ENCODE data around the gene PARD6B. TPM values are rescaled to one million over a fixed set of nuclear protein-coding genes. Genes with fewer than 3 reads are reported as not detected.

The PARD6B gene
- total RNA-seq, 1 donor from 2014 or later = 13.1 TPM

- DNase-seq (ENCODE audit: low read depth) = no peak
- Mint-ChIP-seq H3K27me3 (ENCODE audit: low read depth, unreplicated experiment) (no peaks in the 10 kb centered on the region), H3K4me3 (ENCODE audit: unreplicated experiment) (no peak overlapping the region), H3K4me1 (ENCODE audit: low read depth, unreplicated experiment) (peaks cover 63% of the 10 kb centered on the region), H3K36me3 (ENCODE audit: low read depth, unreplicated experiment) (no peaks in the 10 kb centered on the region), H3K27ac (ENCODE audit: unreplicated experiment) (peak overlapping the region; percentile 10), H3K9me3 (ENCODE audit: unreplicated experiment) (no peaks in the 10 kb centered on the region)
- peaks cover 22% of the 10 kb centered on the region for H3K4me1 ChIP-seq (ENCODE audit: insufficient read depth, low read length)
- H3K36me3 ChIP-seq (ENCODE audit: insufficient read depth, low read length) = no peaks in the 10 kb centered on the region
- H3K27me3 ChIP-seq (ENCODE audit: insufficient read depth, low read length) = no peaks in the 10 kb centered on the region
- no peaks in the 10 kb centered on the region for H3K9me3 ChIP-seq (ENCODE audit: insufficient read depth, low read depth, low read length)
- TF ChIP-seq EZH2 (IDR thresholded peaks at IDR 0.05; ENCODE audit: insufficient read depth, low read length) = no peak
- TF ChIP-seq CTCF (IDR thresholded peaks at IDR 0.05; ENCODE audit: insufficient read depth, low read depth, low read length) = no peak
- no peak overlapping the region for H3K4me2 ChIP-seq (ENCODE audit: low read length)
- no peak overlapping the region for H3K4me3 ChIP-seq (ENCODE audit: insufficient read depth, low read depth, low read length)
- no peak overlapping the region for H3K27ac ChIP-seq (ENCODE audit: low read depth, low read length)
- H2AFZ ChIP-seq (ENCODE audit: low read depth, low read length) = no peak overlapping the region
- no peaks in the 10 kb centered on the region for H4K20me1 ChIP-seq (ENCODE audit: insufficient read depth, low read length)
- FAIRE-seq = no peak
- H3K9ac ChIP-seq (ENCODE audit: low read length) = no peak overlapping the region
- no peaks in the 10 kb centered on the region for H3K79me2 ChIP-seq (ENCODE audit: insufficient read depth, low read length)
Measured at GRCh38 chr20:50743087-50743486, 11.7 kb downstream of the PARD6B start.

DNA sequence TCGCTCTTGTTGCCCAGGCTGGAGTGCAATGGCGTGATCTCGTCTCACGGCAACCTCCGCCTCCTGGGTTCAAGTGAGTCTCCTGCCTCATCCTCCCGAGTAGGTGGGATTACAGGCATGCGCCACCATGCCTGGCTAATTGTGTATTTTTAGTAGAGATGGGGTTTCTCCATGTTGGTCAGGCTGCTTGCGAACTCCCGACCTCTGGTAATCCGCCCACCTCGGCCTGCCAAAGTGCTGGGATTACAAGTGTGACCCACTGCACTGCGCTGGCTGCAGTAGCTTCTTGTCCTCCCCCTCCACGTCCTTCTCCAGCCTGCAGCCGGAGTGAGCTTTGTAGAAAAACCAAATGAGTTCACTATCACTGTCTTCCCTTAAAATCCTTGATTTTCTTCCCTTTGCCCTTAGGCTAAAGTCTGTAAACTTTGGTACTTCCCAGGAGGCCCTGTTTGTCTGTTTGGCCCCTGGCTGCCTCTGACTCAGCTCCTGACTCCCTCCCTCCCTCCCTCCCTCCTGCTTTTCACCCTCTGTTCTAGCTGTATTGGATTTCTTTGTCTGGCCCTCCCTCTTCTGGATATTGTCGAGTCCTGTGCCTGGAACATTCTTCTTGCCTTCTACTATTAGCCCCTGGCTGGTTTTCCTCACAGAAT is 12.9 kb downstream of the PARD6B start:
- peak overlapping the region; percentile 71 for H3K4me2 ChIP-seq (ENCODE audit: low read length)
- H3K27me3 ChIP-seq (ENCODE audit: insufficient read depth, low read length) = no peaks in the 10 kb centered on the region
- H2AFZ ChIP-seq (ENCODE audit: low read depth, low read length) = peak overlapping the region; percentile 91
- Mint-ChIP-seq H3K4me3 (ENCODE audit: unreplicated experiment) (no peak overlapping the region), H3K36me3 (ENCODE audit: low read depth, unreplicated experiment) (no peaks in the 10 kb centered on the region), H3K4me1 (ENCODE audit: low read depth, unreplicated experiment) (peaks cover 58% of the 10 kb centered on the region), H3K27ac (ENCODE audit: unreplicated experiment) (peak overlapping the region; percentile 93), H3K27me3 (ENCODE audit: low read depth, unreplicated experiment) (no peaks in the 10 kb centered on the region), H3K9me3 (ENCODE audit: unreplicated experiment) (no peaks in the 10 kb centered on the region)
- H3K36me3 ChIP-seq (ENCODE audit: insufficient read depth, low read length) = no peaks in the 10 kb centered on the region
- FAIRE-seq (no peak), DNase-seq (ENCODE audit: low read depth) (peak; percentile 78)
- no peak overlapping the region for H3K4me3 ChIP-seq (ENCODE audit: insufficient read depth, low read depth, low read length)
- H3K4me1 ChIP-seq (ENCODE audit: insufficient read depth, low read length) = peaks cover 22% of the 10 kb centered on the region
- H3K9me3 ChIP-seq (ENCODE audit: insufficient read depth, low read depth, low read length) = no peaks in the 10 kb centered on the region
- no peaks in the 10 kb centered on the region for H3K79me2 ChIP-seq (ENCODE audit: insufficient read depth, low read length)
- H3K9ac ChIP-seq (ENCODE audit: low read length) = peak overlapping the region; percentile 63
- H3K27ac ChIP-seq (ENCODE audit: low read depth, low read length) = peak overlapping the region; percentile 63
- no peaks in the 10 kb centered on the region for H4K20me1 ChIP-seq (ENCODE audit: insufficient read depth, low read length)
- TF ChIP-seq CTCF (IDR thresholded peaks at IDR 0.05; ENCODE audit: insufficient read depth, low read depth, low read length) (peak; percentile 15), EZH2 (IDR thresholded peaks at IDR 0.05; ENCODE audit: insufficient read depth, low read length) (no peak)

GRCh38 chr20:50745634-50746137 is 14.3 kb downstream of the PARD6B start:
- H3K4me1 Mint-ChIP-seq (ENCODE audit: low read depth, unreplicated experiment) = peaks cover 47% of the 10 kb centered on the region
- TF ChIP-seq CTCF (IDR thresholded peaks at IDR 0.05; ENCODE audit: insufficient read depth, low read depth, low read length) = no peak

More at GRCh38 chr20:50745634-50746137, 14.3 kb downstream of the PARD6B start:
- H3K27ac Mint-ChIP-seq (ENCODE audit: unreplicated experiment) = peak overlapping the region; percentile 70
- Histone ChIP-seq H3K4me3 (ENCODE audit: insufficient read depth, low read depth, low read length) (no peak overlapping the region), H3K36me3 (ENCODE audit: insufficient read depth, low read length) (no peaks in the 10 kb centered on the region), H3K4me1 (ENCODE audit: insufficient read depth, low read length) (peaks cover 22% of the 10 kb centered on the region), H2AFZ (ENCODE audit: low read depth, low read length) (no peak overlapping the region), H3K79me2 (ENCODE audit: insufficient read depth, low read length) (no peaks in the 10 kb centered on the region), H3K4me2 (ENCODE audit: low read length) (no peak overlapping the region), H3K27ac (ENCODE audit: low read depth, low read length) (no peak overlapping the region), H3K9me3 (ENCODE audit: insufficient read depth, low read depth, low read length) (no peaks in the 10 kb centered on the region), H4K20me1 (ENCODE audit: insufficient read depth, low read length) (no peaks in the 10 kb centered on the region), H3K9ac (ENCODE audit: low read length) (no peak overlapping the region), H3K27me3 (ENCODE audit: insufficient read depth, low read length) (no peaks in the 10 kb centered on the region)
- H3K36me3 Mint-ChIP-seq (ENCODE audit: low read depth, unreplicated experiment) = no peaks in the 10 kb centered on the region
- no peaks in the 10 kb centered on the region for H3K27me3 Mint-ChIP-seq (ENCODE audit: low read depth, unreplicated experiment)
- FAIRE-seq (no peak), DNase-seq (ENCODE audit: low read depth) (no peak)
- H3K9me3 Mint-ChIP-seq (ENCODE audit: unreplicated experiment) = no peaks in the 10 kb centered on the region
- H3K4me3 Mint-ChIP-seq (ENCODE audit: unreplicated experiment) = no peak overlapping the region

Measured in astrocyte (in vitro differentiated cells and primary cell).